Retina (tissue), 1 donor: ENCODE measurements around the gene MICB.

Source experiments
- DNase-seq: peaks from one replicate; pipeline ENCODE4 v3.0.0-alpha.2; 2016

Gene MICB

GRCh38 chr6:31513456-31514165 is 15.7 kb downstream of the MICB start:
- DNase-seq = no peak

- no peak for DNase-seq
Measured at GRCh38 chr6:31521835-31522234, 23.9 kb downstream of the MICB start.

GRCh38 chr6:31525553-31525931 is 27.6 kb downstream of the MICB start:
- no peak for DNase-seq

- DNase-seq = no peak
Measured at GRCh38 chr6:31525932-31526591, 28.1 kb downstream of the MICB start.

- DNase-seq = no peak
Measured at GRCh38 chr6:31528307-31528777, 30.4 kb downstream of the MICB start.

GRCh38 chr6:31528821-31529328 is 30.9 kb downstream of the MICB start, which contains the start of gene MCCD1:
MCCD1 (plus strand) TSS chr6:31528962; CDS start chr6:31529015, 53 bp downstream.
- DNase-seq = no peak

GRCh38 chr6:31529329-31530150 is 31.6 kb downstream of the MICB start:
- no peak for DNase-seq

- DNase-seq = no peak
Measured at GRCh38 chr6:31530659-31531058, 32.7 kb downstream of the MICB start.

GRCh38 chr6:31531162-31531561 is 33.2 kb downstream of the MICB start:
- no peak for DNase-seq

GRCh38 chr6:31531771-31532643 is 34.1 kb downstream of the MICB start:
- DNase-seq = no peak

- no peak for DNase-seq
Measured at GRCh38 chr6:31532644-31533454, 34.9 kb downstream of the MICB start.

- DNase-seq = no peak
Measured at GRCh38 chr6:31533455-31533841, 35.5 kb downstream of the MICB start.

GRCh38 chr6:31534011-31534410 is 36.1 kb downstream of the MICB start:
- no peak for DNase-seq

- no peak for DNase-seq
Measured at GRCh38 chr6:31534521-31535040, 36.6 kb downstream of the MICB start.

GRCh38 chr6:31535538-31536324 is 37.8 kb downstream of the MICB start:
- DNase-seq = no peak

GRCh38 chr6:31538805-31539400 is 41.0 kb downstream of the MICB start:
- no peak for DNase-seq

GRCh38 chr6:31540640-31541039 is 42.7 kb downstream of the MICB start:
- DNase-seq = no peak

- DNase-seq = no peak
Measured at GRCh38 chr6:31541059-31541657, 43.2 kb downstream of the MICB start.
